ENCODE measurements around the gene TET3. TPM values are rescaled to one million over a fixed set of nuclear protein-coding genes. Genes with fewer than 3 reads are reported as not detected.

TET3 gene
- total and polyA plus RNA-seq, 3 experiments from 2014 or later: 0.78 to 20.5 (median 19.9) TPM

- Mint-ChIP-seq H3K27ac (peak overlapping the region in 3 of 8 donors; percentile 12 to 58 (median 29)), H3K4me1 (peaks cover 38 to 58% (median 57%) of the 10 kb centered on the region in 3 donors), H3K9me3 (no peaks in the 10 kb centered on the region), H3K4me3 (peak overlapping the region in 6 of 7 donors; percentile 34 to 84 (median 54)), H3K36me3 (peaks cover 0 to 28% (median 4%) of the 10 kb centered on the region in 3 donors), H3K27me3 (peaks cover 0 to 3% of the 10 kb centered on the region in 2 donors)
- H3K36me3 ChIP-seq (ENCODE audit: insufficient read depth, low read length): peaks cover 9% of the 10 kb centered on the region
- H3K27me3 ChIP-seq (ENCODE audit: insufficient read depth, low read length, poor library complexity, severe bottlenecking): no peaks in the 10 kb centered on the region
- no peak for DNase-seq
- H3K4me3 ChIP-seq (ENCODE audit: low read length): no peak overlapping the region
- H3K27ac ChIP-seq (ENCODE audit: low read depth, low read length): peak overlapping the region; percentile 58
- H3K4me1 ChIP-seq (ENCODE audit: insufficient read depth, low read length): peaks cover 26% of the 10 kb centered on the region
- ChIA-PET POLR2A (no interaction called here), CTCF (interaction anchor here (4.5 kb wide), 1 partner anchor 16 kb away, joined by 21 read pairs; no protein-coding TSS in a partner anchor)
- H3K9me3 ChIP-seq (ENCODE audit: low read length): no peaks in the 10 kb centered on the region
Observed at GRCh38 chr2:74003494-74004211, 18.9 kb downstream of the TET3 start.

- Mint-ChIP-seq H3K4me3 (peak overlapping the region in 5 of 7 donors; percentile 8 to 56 (median 39)), H3K36me3 (peaks cover 0 to 29% (median 4%) of the 10 kb centered on the region in 3 donors), H3K27me3 (peaks cover 0 to 3% of the 10 kb centered on the region in 2 donors), H3K4me1 (peaks cover 34 to 54% (median 51%) of the 10 kb centered on the region in 3 donors), H3K27ac (peak overlapping the region in 4 of 8 donors; percentile 7 to 60 (median 58)), H3K9me3 (no peaks in the 10 kb centered on the region)
- DNase-seq: no peak
- no peaks in the 10 kb centered on the region for H3K9me3 ChIP-seq (ENCODE audit: low read length)
- H3K4me3 ChIP-seq (ENCODE audit: low read length): no peak overlapping the region
- no peaks in the 10 kb centered on the region for H3K27me3 ChIP-seq (ENCODE audit: insufficient read depth, low read length, poor library complexity, severe bottlenecking)
- peak overlapping the region; percentile 58 for H3K27ac ChIP-seq (ENCODE audit: low read depth, low read length)
- ChIA-PET CTCF (interaction anchor here (4.5 kb wide), 1 partner anchor 17 kb away, joined by 21 read pairs; no protein-coding TSS in a partner anchor), POLR2A (no interaction called here)
- H3K36me3 ChIP-seq (ENCODE audit: insufficient read depth, low read length): peaks cover 9% of the 10 kb centered on the region
- peaks cover 22% of the 10 kb centered on the region for H3K4me1 ChIP-seq (ENCODE audit: insufficient read depth, low read length)
Observed at GRCh38 chr2:74004212-74005182, 19.8 kb downstream of the TET3 start.

GRCh38 chr2:74005786-74006185 is 21.1 kb downstream of the TET3 start:
- Mint-ChIP-seq H3K4me1 (peaks cover 27 to 49% (median 43%) of the 10 kb centered on the region in 3 donors), H3K9me3 (no peaks in the 10 kb centered on the region), H3K36me3 (peaks cover 0 to 33% (median 4%) of the 10 kb centered on the region in 3 donors), H3K4me3 (peak overlapping the region in 2 of 7 donors; percentile 51 to 76), H3K27me3 (peaks cover 0 to 3% of the 10 kb centered on the region in 2 donors), H3K27ac (peak overlapping the region in 2 of 8 donors; percentile 38 to 45)
- H3K4me3 ChIP-seq (ENCODE audit: low read length): no peak overlapping the region
- H3K27me3 ChIP-seq (ENCODE audit: insufficient read depth, low read length, poor library complexity, severe bottlenecking): no peaks in the 10 kb centered on the region
- no peak overlapping the region for H3K27ac ChIP-seq (ENCODE audit: low read depth, low read length)
- ChIA-PET CTCF (no interaction called here), POLR2A (no interaction called here)
- no peak for DNase-seq
- H3K36me3 ChIP-seq (ENCODE audit: insufficient read depth, low read length): peaks cover 9% of the 10 kb centered on the region
- H3K4me1 ChIP-seq (ENCODE audit: insufficient read depth, low read length): peaks cover 22% of the 10 kb centered on the region
- no peaks in the 10 kb centered on the region for H3K9me3 ChIP-seq (ENCODE audit: low read length)

DNA sequence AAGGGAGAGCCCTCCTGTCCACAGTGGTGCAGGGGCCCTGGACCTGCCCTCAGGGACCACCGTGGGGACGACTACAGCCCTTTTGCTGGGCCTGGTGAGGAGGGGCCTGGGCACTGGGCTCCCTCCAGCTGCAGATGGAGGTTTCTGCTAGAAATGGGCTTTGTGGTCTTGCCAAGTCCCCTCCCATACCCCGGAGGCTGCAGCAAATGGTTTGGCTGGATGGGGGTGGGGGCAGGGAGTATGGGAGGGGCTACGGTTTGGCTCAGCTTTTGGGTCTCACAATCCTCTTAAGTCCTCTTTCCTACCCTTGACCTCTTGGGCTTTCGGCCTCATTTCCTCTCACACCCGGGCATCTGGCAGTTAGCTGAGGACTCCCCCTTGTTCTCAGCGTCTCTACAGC is 21.7 kb downstream of the TET3 start:
- Mint-ChIP-seq H3K36me3 (peaks cover 0 to 33% (median 5%) of the 10 kb centered on the region in 3 donors), H3K27me3 (peaks cover 0 to 3% of the 10 kb centered on the region in 2 donors), H3K4me3 (peak overlapping the region in 1 of 7 donors; percentile 52), H3K27ac (peak overlapping the region in 2 of 8 donors; percentile 29 to 73), H3K9me3 (no peaks in the 10 kb centered on the region), H3K4me1 (peaks cover 22 to 43% (median 37%) of the 10 kb centered on the region in 3 donors)
- Histone ChIP-seq H3K27me3 (ENCODE audit: insufficient read depth, low read length, poor library complexity, severe bottlenecking) (no peaks in the 10 kb centered on the region), H3K4me3 (ENCODE audit: low read length) (no peak overlapping the region), H3K27ac (ENCODE audit: low read depth, low read length) (no peak overlapping the region), H3K36me3 (ENCODE audit: insufficient read depth, low read length) (peaks cover 9% of the 10 kb centered on the region), H3K4me1 (ENCODE audit: insufficient read depth, low read length) (peaks cover 15% of the 10 kb centered on the region), H3K9me3 (ENCODE audit: low read length) (no peaks in the 10 kb centered on the region)
- no peak for DNase-seq
- ChIA-PET POLR2A (interaction anchor here (0.6 to 0.9 kb wide), 3 partner anchors 9 to 18 kb away, joined by 3 to 10 read pairs (median 4); no protein-coding TSS in a partner anchor), CTCF (interaction anchor here (1.9 kb wide), 1 partner anchor 19 kb away, joined by 5 read pairs; no protein-coding TSS in a partner anchor)

DNA sequence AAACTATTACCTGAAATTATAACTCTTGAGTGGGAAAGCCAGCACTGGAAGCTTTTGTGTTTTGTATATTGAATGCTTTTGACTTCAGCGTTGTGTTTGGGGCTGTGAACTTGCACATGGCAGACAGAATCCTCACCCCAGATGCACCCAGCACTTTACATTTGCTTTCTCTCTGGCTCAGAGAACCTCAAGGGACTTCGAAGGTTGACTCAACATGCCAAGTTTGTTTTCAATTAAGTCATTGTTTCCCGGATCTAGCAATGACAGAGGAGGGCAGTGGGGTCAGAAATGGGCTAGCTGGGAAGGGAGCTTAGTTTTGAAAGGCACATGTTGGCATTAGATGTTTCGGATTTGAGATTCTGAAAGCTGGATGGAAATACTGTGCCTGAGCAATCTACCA is 22.4 kb downstream of the TET3 start:
- DNase-seq: no peak
- peaks cover 9% of the 10 kb centered on the region for H3K4me1 ChIP-seq (ENCODE audit: insufficient read depth, low read length)
- no peaks in the 10 kb centered on the region for H3K9me3 ChIP-seq (ENCODE audit: low read length)
- H3K4me3 ChIP-seq (ENCODE audit: low read length): no peak overlapping the region
- H3K27ac ChIP-seq (ENCODE audit: low read depth, low read length): no peak overlapping the region
- H3K9me3 Mint-ChIP-seq: no peaks in the 10 kb centered on the region
- no peak overlapping the region for H3K4me3 Mint-ChIP-seq
- peaks cover 16 to 38% (median 30%) of the 10 kb centered on the region in 3 donors for H3K4me1 Mint-ChIP-seq
- H3K27me3 ChIP-seq (ENCODE audit: insufficient read depth, low read length, poor library complexity, severe bottlenecking): no peaks in the 10 kb centered on the region
- peaks cover 0 to 3% of the 10 kb centered on the region in 2 donors for H3K27me3 Mint-ChIP-seq
- peaks cover 0 to 32% (median 5%) of the 10 kb centered on the region in 3 donors for H3K36me3 Mint-ChIP-seq
- H3K36me3 ChIP-seq (ENCODE audit: insufficient read depth, low read length): peaks cover 9% of the 10 kb centered on the region
- ChIA-PET CTCF (interaction anchor here (1.9 kb wide), 1 partner anchor 19 kb away, joined by 5 read pairs; no protein-coding TSS in a partner anchor), POLR2A (interaction anchor here (0.6 to 0.9 kb wide), 2 partner anchors 9 to 19 kb away, joined by 3 to 4 read pairs; no protein-coding TSS in a partner anchor)
- H3K27ac Mint-ChIP-seq: peak overlapping the region in 4 of 8 donors; percentile 29 to 73 (median 48)

DNA sequence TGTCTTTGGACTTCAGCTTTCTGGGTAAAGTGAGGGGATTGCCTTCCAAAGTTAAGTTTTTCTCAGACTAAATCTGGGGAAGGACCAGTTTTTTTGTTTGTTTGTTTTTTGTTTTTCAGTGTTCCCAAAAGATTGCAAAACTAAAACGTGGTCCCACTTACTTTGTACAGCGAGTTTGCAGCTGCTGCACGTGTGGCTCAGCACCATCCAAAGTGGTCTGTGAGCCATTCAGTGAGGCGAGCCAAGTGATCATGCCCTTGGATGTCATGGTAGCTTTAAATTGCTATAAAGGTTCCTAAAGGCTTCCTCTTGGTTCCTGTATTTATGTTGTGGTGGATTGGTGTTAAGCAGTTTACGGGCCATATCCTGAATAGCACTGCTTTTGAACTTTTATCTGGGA is 23.0 kb downstream of the TET3 start:
- ChIA-PET POLR2A (no interaction called here), CTCF (interaction anchor here (1.9 kb wide), 1 partner anchor 20 kb away, joined by 5 read pairs; no protein-coding TSS in a partner anchor)
- peaks cover 19 to 42% (median 32%) of the 10 kb centered on the region in 3 donors for H3K4me1 Mint-ChIP-seq
- no peaks in the 10 kb centered on the region for H3K9me3 Mint-ChIP-seq
- Histone ChIP-seq H3K36me3 (ENCODE audit: insufficient read depth, low read length) (peaks cover 9% of the 10 kb centered on the region), H3K4me1 (ENCODE audit: insufficient read depth, low read length) (peaks cover 9% of the 10 kb centered on the region), H3K27ac (ENCODE audit: low read depth, low read length) (no peak overlapping the region), H3K9me3 (ENCODE audit: low read length) (no peaks in the 10 kb centered on the region), H3K27me3 (ENCODE audit: insufficient read depth, low read length, poor library complexity, severe bottlenecking) (no peaks in the 10 kb centered on the region), H3K4me3 (ENCODE audit: low read length) (no peak overlapping the region)
- H3K4me3 Mint-ChIP-seq: no peak overlapping the region
- H3K36me3 Mint-ChIP-seq: peaks cover 0 to 33% (median 5%) of the 10 kb centered on the region in 3 donors
- H3K27me3 Mint-ChIP-seq: peaks cover 0 to 3% of the 10 kb centered on the region in 2 donors
- DNase-seq: no peak
- H3K27ac Mint-ChIP-seq: no peak overlapping the region

GRCh38 chr2:74008761-74009395 is 24.2 kb downstream of the TET3 start:
- H3K4me3 Mint-ChIP-seq: no peak overlapping the region
- peaks cover 16 to 37% (median 26%) of the 10 kb centered on the region in 3 donors for H3K4me1 Mint-ChIP-seq
- POLR2A ChIA-PET: interaction anchor here (0.7 kb wide), 1 partner anchor 13 kb away, joined by 3 read pairs; no protein-coding TSS in a partner anchor

More at GRCh38 chr2:74008761-74009395, 24.2 kb downstream of the TET3 start:
- Histone ChIP-seq H3K27me3 (ENCODE audit: insufficient read depth, low read length, poor library complexity, severe bottlenecking) (no peaks in the 10 kb centered on the region), H3K4me3 (ENCODE audit: low read length) (no peak overlapping the region), H3K27ac (ENCODE audit: low read depth, low read length) (no peak overlapping the region), H3K36me3 (ENCODE audit: insufficient read depth, low read length) (peaks cover 9% of the 10 kb centered on the region), H3K9me3 (ENCODE audit: low read length) (no peaks in the 10 kb centered on the region), H3K4me1 (ENCODE audit: insufficient read depth, low read length) (peaks cover under 1% of the 10 kb centered on the region)
- Mint-ChIP-seq H3K27me3 (peaks cover 0 to 3% of the 10 kb centered on the region in 2 donors), H3K27ac (peak overlapping the region in 1 of 8 donors; percentile 27), H3K36me3 (peaks cover 0 to 33% (median 5%) of the 10 kb centered on the region in 3 donors), H3K9me3 (no peaks in the 10 kb centered on the region)
- CTCF ChIA-PET: no interaction called here
- DNase-seq: no peak
